Neutrophil (primary cell): Measurements from ENCODE around the gene IL2RA.
"Not testable (repeated sequence)": the region's sequence is repeated elsewhere in the genome, so short reads cannot be mapped to it uniquely, and the experiment has no call there.

Experiments
- H3K27ac ChIP-seq: fragments of 200-600 bp; sonication (generic); 2 replicates; pipeline ENCODE4 v1.5.1; 2016; ENCODE audit warnings: mild to moderate bottlenecking, moderate library complexity
- H3K27me3 ChIP-seq: fragments of 200-600 bp; sonication (generic); 2 replicates; pipeline ENCODE4 v1.6.0; 2016; ENCODE audit warnings: mild to moderate bottlenecking
- H3K36me3 ChIP-seq: fragments of 200-600 bp; sonication (generic); 2 replicates; pipeline ENCODE4 v1.5.1; 2017
- H3K4me1 ChIP-seq, 2 experiments: fragments of 200-600 bp in 1 of 2; sonication (generic) in 1 of 2; 1 replicate in 1 of 2; 2 replicates in 1 of 2; pipeline versions ENCODE4 v1.5.1 to v1.6.1; 2013 to 2016; ENCODE audit warnings: low read depth in 1 of 2, low read length in 1 of 2, mild to moderate bottlenecking in 1 of 2, moderate library complexity in 1 of 2; ENCODE audit not compliant: control insufficient read depth in 1 of 2, insufficient read depth in 1 of 2
- H3K4me3 ChIP-seq, 2 experiments: fragments of 200-600 bp in 1 of 2; sonication (generic) in 1 of 2; 1 replicate in 1 of 2; 2 replicates in 1 of 2; pipeline ENCODE4 v1.5.1; 2013 to 2016; ENCODE audit warnings: low read depth in 1 of 2, low read length in 1 of 2, mild to moderate bottlenecking in 1 of 2, moderate library complexity in 1 of 2
- H3K9me3 ChIP-seq: fragments of 200-600 bp; sonication (generic); 2 replicates; pipeline ENCODE4 v1.5.1; 2016
- TF ChIP-seq, protein P1 (sequence below): fragments of 200-600 bp; sonication (generic); IDR thresholded peaks from 2 replicates; pipeline ENCODE4 v1.5.1; 2016; ENCODE audit warnings: antibody characterized with exemption

The IL2RA gene

GRCh38 chr10:6045314-6045848 lies 16.8 kb downstream of the IL2RA start:
- Histone ChIP-seq H3K4me3 (no peak overlapping the region), H3K36me3 (no peaks in the 10 kb centered on the region), H3K9me3 (no peaks in the 10 kb centered on the region), H3K27ac (no peak overlapping the region), H3K4me1 (peaks cover 0 to under 1% of the 10 kb centered on the region in 2 experiments), H3K27me3 (peaks cover 45% of the 10 kb centered on the region)
- TF ChIP-seq, protein P1, sequence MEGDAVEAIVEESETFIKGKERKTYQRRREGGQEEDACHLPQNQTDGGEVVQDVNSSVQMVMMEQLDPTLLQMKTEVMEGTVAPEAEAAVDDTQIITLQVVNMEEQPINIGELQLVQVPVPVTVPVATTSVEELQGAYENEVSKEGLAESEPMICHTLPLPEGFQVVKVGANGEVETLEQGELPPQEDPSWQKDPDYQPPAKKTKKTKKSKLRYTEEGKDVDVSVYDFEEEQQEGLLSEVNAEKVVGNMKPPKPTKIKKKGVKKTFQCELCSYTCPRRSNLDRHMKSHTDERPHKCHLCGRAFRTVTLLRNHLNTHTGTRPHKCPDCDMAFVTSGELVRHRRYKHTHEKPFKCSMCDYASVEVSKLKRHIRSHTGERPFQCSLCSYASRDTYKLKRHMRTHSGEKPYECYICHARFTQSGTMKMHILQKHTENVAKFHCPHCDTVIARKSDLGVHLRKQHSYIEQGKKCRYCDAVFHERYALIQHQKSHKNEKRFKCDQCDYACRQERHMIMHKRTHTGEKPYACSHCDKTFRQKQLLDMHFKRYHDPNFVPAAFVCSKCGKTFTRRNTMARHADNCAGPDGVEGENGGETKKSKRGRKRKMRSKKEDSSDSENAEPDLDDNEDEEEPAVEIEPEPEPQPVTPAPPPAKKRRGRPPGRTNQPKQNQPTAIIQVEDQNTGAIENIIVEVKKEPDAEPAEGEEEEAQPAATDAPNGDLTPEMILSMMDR: no peak

DNA sequence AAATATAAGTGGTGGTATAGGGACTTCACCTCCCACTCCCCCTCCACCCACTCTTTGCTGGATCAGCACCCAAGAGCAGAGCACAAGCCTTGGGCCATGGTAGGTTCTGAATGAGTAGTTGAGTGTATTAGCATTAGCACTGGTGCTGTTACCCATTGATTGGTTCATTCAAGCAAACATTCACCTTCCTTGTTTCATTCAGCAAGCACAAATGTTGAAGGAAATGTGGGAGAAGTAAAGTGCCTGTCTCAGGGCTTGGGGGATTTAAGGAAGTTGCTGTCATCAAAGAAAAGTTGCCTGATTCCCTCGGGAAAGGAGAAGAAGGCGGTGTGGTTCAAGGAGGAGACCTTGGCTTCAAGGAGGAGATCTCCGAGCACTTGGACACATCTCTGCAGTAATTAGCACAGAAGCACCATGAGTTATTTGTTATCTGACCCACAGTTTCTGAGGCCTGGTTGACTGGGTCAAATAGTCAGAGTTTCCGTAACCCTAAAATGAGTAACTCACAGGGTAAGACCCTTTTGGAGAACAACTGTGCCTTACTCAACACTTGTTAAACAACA lies 17.3 kb downstream of the IL2RA start:
- Histone ChIP-seq H3K4me3 (no peak overlapping the region), H3K27me3 (peaks cover 39% of the 10 kb centered on the region), H3K9me3 (no peaks in the 10 kb centered on the region), H3K27ac (no peak overlapping the region), H3K4me1 (no peaks in the 10 kb centered on the region), H3K36me3 (no peaks in the 10 kb centered on the region)
- TF ChIP-seq, protein P1: no peak

- TF ChIP-seq, protein P1: no peak
Measured at GRCh38 chr10:6044060-6044459, 18.1 kb downstream of the IL2RA start.

DNA sequence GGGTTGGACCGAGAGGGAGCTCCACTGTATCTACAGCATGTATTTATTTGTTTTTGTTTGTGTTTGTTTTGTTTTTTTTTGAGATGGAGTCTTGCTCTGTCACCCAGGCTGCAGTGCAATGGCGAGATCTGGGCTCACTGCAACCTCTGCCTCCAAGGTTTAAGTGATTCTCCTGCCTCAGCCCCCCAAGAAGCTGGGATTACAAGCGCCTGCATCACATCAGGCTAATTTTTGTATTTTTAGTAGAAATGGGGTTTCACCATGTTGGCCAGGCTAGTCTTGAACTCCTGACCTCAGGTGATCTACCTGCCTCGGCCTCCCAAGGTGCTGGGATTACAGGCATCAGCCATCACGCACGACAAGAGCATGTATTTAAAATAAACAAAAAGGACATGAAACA lies 18.8 kb downstream of the IL2RA start:
- H3K36me3 ChIP-seq, H3K9me3 ChIP-seq, H3K4me1 ChIP-seq, H3K27ac ChIP-seq, H3K4me3 ChIP-seq: not testable (repeated sequence)
- H3K27me3 ChIP-seq: peaks cover 36% of the 10 kb centered on the region

More at GRCh38 chr10:6044060-6044459, 18.1 kb downstream of the IL2RA start:
- Histone ChIP-seq H3K4me3 (no peak overlapping the region), H3K27me3 (peaks cover 36% of the 10 kb centered on the region), H3K36me3 (no peaks in the 10 kb centered on the region), H3K27ac (no peak overlapping the region), H3K4me1 (no peaks in the 10 kb centered on the region), H3K9me3 (no peaks in the 10 kb centered on the region)

DNA sequence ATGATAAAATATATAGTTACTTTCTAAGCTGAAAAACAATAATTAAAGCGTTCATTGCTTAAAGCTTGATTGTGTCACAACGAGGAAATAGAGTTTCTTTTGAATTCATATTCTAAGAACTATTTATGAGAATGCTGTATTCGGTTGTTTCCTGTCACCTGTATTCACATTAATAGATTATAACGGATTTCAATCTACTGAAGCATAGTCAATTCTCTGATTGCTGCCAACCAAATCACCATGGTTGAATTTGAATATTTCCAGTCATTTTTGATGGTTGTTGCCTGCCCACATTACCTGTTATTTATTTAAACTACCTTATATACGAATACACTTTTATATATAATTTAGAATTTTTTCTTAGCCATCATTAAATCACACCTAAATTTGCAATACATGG lies 22.0 kb downstream of the IL2RA start:
- TF ChIP-seq, protein P1: no peak
- H3K4me3 ChIP-seq: no peak overlapping the region

DNA sequence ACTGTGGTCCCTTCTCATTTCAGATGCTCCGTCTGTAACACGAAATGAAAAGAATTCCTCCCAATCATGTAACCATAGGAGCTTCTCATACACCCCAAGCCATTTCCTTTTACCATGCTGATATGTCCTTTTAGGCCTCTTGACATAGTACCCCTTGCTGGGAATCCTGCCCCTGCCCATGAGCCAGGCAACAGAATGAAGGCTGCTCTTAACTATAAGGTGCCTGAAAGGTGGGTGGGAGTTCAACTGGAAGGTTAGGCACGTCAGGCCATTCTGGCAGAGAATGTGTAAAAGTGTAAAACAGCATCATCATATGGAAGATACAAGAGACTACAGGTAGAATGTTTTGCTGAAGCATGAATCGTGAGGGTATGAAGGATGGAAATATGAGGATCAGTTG lies 22.5 kb downstream of the IL2RA start:
- TF ChIP-seq, protein P1: no peak
- no peaks in the 10 kb centered on the region for H3K9me3 ChIP-seq
- peaks cover 13% of the 10 kb centered on the region for H3K27me3 ChIP-seq
- no peaks in the 10 kb centered on the region for H3K36me3 ChIP-seq
- no peak overlapping the region for H3K27ac ChIP-seq
- no peaks in the 10 kb centered on the region for H3K4me1 ChIP-seq
- no peak overlapping the region for H3K4me3 ChIP-seq

More for the DNA sequence above, 22.0 kb downstream of the IL2RA start:
- H3K4me1 ChIP-seq: no peaks in the 10 kb centered on the region
- no peak overlapping the region for H3K27ac ChIP-seq
- peaks cover 18% of the 10 kb centered on the region for H3K27me3 ChIP-seq
- no peaks in the 10 kb centered on the region for H3K9me3 ChIP-seq
- H3K36me3 ChIP-seq: no peaks in the 10 kb centered on the region
